Measurements from ENCODE around the gene KLF13. TPM values are rescaled to one million over a fixed set of nuclear protein-coding genes. Genes with fewer than 3 reads are reported as not detected.
A peak's percentile ranks its signal among the peaks of the same experiment; 100 is the strongest.

KLF13 gene
- total and polyA plus RNA-seq, 11 donors: 22.4 to 74.0 (median 56.4) TPM

GRCh38 chr15:31304751-31305365 is 21.8 kb upstream of the KLF13 start:
- ATAC-seq: no peak
- TF ChIP-seq POLR2A (IDR thresholded peaks at IDR 0.05) (no peak), CTCF (IDR thresholded peaks at IDR 0.05) (no peak)
- Histone ChIP-seq H3K9me3 (no peaks in the 10 kb centered on the region), H3K4me3 (no peak overlapping the region), H3K4me1 (peaks cover 0 to 80% (median 59%) of the 10 kb centered on the region in 12 donors), H3K36me3 (no peaks in the 10 kb centered on the region), H3K27me3 (peaks cover 0 to 8% (median 0%) of the 10 kb centered on the region in 9 donors), H3K27ac (no peak overlapping the region)
- intact Hi-C loops (cut with DNase I): loop anchor here in 6 of 10 donors (2.0 to 5.0 kb wide), 9 partner anchors 16 to 182 kb away; no protein-coding TSS in a partner anchor
- DNase-seq: peak in 2 of 5 donors; percentile 7 to 16
- WGBS, 4 donors: 93 to 99% (median 95%) methylated on average over 11 to 12 of the region's 12 CpGs

- Histone ChIP-seq H3K4me3 (no peak overlapping the region), H3K9me3 (no peaks in the 10 kb centered on the region), H3K27me3 (peaks cover 0 to 8% (median 0%) of the 10 kb centered on the region in 9 donors), H3K27ac (peak overlapping the region in 4 of 12 donors; percentile 55 to 89 (median 80)), H3K36me3 (no peaks in the 10 kb centered on the region), H3K4me1 (peaks cover 0 to 75% (median 55%) of the 10 kb centered on the region in 12 donors)
- DNase-seq (peak in 2 of 5 donors; percentile 12 to 17), ATAC-seq (no peak)
- WGBS, 4 donors: 89 to 100% (median 95%) methylated on average over 2 of the region's 2 CpGs
- intact Hi-C loops (cut with DNase I): loop anchor here in 3 of 10 donors (2.0 to 5.0 kb wide), 6 partner anchors 15 to 182 kb away; no protein-coding TSS in a partner anchor
- no peak for TF ChIP-seq CTCF (IDR thresholded peaks at IDR 0.05)
- no peak for TF ChIP-seq POLR2A (IDR thresholded peaks at IDR 0.05)
These were observed 21.3 kb upstream of the KLF13 start for GRCh38 chr15:31305375-31305774.

- Histone ChIP-seq H3K9me3 (no peaks in the 10 kb centered on the region), H3K27me3 (peaks cover 0 to 8% (median 0%) of the 10 kb centered on the region in 9 donors), H3K36me3 (no peaks in the 10 kb centered on the region), H3K4me1 (peaks cover 0 to 72% (median 52%) of the 10 kb centered on the region in 12 donors), H3K4me3 (no peak overlapping the region), H3K27ac (peak overlapping the region in 10 of 12 donors; percentile 4 to 89 (median 70))
- intact Hi-C loops (cut with DNase I): loop anchor here in 3 of 10 donors (2.0 to 5.0 kb wide), 6 partner anchors 15 to 181 kb away; no protein-coding TSS in a partner anchor
- no peak for TF ChIP-seq POLR2A (IDR thresholded peaks at IDR 0.05)
- TF ChIP-seq CTCF (IDR thresholded peaks at IDR 0.05): no peak
- peak in 1 of 5 donors; percentile 13 for DNase-seq
- ATAC-seq: no peak
- WGBS, 4 donors: 84 to 87% (median 87%) methylated on average over 10 to 12 of the region's 12 CpGs
These were observed 20.7 kb upstream of the KLF13 start for GRCh38 chr15:31305796-31306425.
